HG02642 (cell line): ENCODE data around the gene KDF1.

Experiments
- ATAC-seq: cut with Tn5 transposase; IDR thresholded peaks from one replicate; pipeline ENCODE4 v1.9.1; 2021; ENCODE audit warnings: mild to moderate bottlenecking; ENCODE audit not compliant: unreplicated experiment, poor library complexity

The KDF1 gene, protein sequence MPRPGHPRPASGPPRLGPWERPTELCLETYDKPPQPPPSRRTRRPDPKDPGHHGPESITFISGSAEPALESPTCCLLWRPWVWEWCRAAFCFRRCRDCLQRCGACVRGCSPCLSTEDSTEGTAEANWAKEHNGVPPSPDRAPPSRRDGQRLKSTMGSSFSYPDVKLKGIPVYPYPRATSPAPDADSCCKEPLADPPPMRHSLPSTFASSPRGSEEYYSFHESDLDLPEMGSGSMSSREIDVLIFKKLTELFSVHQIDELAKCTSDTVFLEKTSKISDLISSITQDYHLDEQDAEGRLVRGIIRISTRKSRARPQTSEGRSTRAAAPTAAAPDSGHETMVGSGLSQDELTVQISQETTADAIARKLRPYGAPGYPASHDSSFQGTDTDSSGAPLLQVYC

DNA sequence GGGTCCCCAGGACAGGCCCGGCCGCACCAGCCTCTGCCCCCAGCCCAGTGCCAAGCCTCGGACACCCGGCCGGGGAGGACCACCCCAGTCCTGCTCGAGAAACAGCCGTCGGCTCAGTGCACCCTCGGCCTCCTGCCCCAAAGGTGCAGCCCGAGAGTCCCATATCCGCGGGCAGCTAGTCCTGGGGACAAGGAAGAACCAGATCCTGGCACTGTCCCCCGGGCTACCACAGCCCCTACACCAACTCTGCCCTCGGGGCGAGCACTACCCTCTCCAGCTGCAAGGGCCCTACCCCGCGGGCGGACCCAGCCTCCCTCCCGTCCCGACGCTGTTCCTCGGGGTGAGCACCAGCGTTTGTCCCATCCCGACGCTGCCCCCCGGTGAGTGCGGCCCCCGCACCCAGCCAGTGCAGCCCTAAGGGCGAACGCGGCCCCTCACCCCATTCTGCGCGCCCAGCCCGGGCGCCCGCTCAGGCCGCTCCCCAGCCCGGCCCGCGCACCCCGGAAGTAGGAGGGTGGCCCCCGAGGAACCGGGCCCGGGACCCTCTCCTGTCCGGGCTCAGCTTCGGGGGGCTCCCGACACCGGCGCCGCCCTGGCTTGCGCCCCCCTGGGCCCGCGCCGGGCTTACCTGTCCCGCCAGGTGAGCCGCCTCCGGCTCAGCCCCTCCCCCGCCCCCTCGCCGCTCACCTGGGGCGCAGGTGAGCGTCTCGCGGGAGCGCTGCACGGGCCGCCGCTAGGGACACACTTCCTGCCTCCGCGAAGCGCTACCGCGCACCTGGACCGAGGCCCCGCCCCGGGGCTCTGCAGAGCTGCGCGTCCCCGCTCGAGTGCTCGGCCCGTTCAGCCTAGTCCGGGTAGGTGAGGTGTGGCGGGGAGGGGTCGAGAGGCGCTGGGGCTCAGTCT, at the start of gene KDF1:
KDF1 (minus strand) TSS at position 747 of the 903 bp plus-strand sequence. CDS start 8,088 bp downstream, outside the sequence.
- ATAC-seq: no peak

DNA sequence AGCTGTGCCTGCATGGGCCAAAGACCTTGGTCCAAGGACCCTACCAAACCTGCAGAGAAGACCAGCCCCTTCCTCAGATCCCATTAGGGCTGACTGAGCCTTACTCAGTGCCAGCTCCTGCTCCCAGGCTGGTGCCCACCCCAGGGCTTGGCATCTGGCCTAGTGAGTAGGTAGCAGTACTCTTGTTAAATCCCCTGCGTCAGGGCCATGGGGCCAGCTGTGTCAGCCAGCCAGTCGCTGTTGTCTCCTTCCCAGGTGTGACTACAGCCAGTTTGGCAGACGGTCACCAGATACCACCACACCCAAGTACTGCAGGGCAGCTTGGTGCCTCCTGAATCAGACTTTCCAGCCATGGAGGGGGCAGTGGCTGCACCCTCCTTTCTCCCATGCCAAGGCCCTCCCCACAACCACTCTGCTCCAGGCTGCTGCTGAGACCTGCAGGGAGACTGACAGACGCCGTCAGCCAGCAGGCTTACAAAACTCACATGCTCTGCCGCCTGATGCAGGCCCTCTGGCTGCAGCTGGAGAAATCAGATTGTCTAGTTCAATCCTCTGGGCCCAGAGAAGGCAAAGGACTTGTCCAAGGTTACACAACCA, 49.4 kb upstream of the KDF1 start:
- no peak for ATAC-seq

DNA sequence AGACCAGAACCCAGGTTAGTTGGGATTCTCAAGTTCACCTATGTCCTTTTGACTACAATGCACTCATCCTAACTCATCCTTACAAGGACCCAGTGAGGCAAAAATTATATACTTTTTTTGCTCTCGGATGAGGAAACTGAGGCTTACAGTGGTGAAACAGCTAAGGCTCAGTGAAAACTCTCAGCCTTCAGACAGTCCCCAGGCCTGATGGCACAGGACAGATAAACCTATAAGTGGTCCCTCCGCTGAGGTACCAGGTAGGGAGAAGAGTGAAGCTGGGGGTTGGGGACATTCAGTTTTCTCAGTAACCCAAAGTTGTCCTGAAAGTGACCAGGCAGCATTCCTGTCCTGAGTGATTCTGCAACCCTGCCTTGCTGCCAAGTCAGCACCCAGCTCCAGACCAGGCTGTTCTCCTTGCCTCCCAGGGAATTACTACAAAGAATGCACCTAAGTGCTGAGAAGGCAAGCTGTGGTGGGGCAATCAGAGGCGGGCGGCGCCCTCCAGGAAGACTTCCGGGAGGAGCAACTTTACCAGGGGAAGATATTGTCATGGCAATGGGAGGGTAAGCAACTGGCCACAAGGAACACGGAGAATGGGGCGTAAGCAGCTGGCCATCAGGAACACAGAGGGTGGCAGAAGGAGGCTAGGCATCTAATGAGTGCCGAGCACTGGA, 47.8 kb upstream of the KDF1 start:
- no peak for ATAC-seq

DNA sequence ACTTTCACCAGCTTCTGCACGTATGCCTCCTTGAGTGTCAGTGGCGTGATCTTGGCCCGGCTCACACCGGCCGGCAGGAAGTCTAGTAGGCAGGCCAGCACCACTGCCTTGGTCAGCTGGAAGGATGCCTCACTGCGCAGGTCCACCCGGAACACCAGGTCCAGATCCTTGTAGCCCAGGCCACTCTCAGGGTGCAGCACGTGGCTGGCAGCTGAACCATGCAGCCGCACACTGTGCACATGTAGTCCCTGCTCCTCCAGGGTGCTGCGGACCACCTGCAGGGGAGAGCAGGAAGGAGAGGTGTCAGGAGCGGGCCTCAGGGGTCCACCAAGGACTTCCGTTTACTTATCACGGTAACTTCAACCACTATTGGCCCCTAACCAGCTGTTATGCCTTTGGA, 46.4 kb upstream of the KDF1 start:
- ATAC-seq: no peak

DNA sequence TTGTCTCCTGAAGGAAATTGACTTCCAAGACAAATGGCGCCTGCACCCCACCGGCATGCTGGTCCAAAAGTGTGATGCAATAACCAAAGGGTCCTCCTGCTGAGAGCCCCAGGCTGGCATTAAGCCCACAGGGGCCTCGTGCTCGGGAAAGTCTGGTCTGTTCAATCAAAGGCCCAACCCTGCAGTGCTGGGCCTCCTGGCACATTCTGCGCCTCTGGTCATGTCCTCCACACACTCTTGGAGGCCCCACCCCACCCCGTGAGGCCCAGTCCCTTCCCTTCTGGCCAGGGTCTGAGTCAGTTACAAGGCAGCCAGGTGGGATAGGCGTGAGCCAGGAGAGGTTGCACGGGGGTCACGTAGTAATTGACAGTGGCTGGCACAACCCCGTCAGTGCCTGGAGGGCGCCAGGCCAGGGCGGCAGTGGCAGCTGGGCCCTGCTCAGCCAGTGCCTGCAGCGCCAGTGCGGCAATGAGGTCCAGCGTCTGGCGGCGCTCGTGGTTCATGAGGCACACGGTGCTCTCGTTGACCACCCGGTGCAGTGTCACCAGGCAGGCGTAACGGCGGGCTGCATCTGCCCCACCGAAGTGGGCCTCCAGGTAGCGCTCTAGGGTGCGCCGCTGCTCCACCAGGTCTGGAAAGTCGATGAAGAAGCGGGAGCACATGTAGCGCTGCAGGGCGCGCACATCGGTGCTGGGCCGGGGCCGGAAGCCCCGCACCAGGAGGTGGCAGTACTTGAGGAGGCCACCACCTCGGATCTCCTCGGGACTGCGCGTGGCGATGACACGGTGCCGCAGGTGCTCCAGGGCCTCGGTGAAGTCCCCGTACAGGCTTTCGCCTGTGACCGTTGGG, 45.6 kb upstream of the KDF1 start:
- ATAC-seq: no peak

DNA sequence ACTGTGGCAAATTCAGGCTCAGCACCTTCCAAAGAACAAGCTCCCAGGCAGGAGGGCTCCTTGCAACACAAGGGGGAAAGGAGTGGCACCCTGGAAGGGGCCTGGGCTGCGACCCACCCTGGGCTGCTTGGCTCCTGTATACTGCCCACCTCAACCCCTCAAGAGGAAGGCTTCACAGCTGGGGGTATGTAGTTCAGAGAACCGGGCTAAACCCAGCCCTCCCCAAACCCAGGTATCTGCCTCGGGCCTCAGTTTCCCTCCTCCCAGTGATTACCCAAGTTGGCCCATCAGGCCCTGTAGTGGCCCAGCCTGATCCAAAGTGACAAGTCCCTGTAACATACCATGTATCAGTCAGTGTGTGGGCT, 44.9 kb upstream of the KDF1 start:
- no peak for ATAC-seq

DNA sequence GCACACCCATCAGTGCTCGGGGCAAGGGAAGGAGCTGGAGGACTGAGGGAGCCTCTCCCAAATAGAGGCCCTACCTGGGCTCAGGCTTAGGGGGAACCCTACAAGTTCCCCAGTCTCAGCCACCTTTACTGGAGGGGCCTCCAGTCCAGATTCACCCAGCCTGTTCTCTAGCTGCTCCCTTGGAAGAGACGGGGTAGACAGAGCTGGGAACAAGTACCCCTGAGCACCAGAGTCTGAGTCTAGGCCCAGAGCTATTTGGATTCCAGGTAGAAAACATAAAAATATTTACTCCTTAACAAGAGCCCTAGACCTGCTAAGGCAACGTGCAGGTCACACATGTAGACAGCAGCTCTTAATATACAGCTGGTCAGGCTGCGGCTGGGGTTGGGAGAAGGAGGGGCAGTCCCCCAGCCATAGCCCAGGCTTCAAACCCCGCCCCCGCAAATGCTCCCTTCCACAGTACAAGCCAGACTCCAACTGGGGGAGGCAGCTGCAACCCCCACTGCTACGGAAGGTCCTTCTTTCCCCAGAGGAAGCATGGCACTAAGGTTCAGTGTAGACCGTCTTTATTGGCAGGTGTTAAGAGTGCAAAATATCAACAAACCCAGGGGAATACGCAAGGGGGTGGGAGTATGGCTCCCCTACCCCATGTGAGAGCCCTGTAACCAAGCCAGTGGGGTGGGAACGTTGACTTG, 44.4 kb upstream of the KDF1 start:
- ATAC-seq: no peak

DNA sequence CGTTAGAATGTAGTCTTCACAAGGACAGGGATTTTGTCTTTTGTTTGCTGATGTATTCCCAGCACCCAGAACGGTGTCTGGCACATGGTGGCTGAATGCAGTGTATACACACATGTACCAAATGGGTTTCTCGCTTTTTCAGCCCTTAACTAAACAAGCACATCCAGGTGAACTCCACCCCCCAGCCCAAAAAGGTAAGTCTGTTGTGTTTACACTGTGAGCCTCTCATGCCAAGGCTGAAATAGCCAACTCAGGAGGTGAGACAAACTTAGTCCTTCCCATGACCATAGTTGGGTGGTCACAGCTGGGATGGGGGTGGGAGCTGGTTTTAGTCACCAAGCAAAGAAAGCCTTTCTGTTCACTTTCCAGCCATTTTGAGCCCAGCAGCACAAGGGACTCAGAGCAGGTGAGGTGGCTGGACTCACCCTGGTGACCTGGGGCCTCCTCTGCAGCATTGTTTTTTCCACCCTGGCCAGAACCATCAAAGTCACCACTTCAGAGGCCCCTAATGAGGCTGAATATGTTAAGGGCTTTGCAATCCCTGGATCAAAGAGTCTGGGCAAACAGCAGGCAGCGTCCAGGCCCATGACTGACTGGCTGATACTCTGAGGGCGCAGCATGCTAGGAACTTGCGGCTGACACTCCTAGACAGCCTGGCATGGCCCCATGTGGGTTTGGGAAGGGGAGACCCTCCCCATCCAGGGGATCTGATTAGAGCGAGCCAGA, 43.6 kb upstream of the KDF1 start:
- no peak for ATAC-seq

DNA sequence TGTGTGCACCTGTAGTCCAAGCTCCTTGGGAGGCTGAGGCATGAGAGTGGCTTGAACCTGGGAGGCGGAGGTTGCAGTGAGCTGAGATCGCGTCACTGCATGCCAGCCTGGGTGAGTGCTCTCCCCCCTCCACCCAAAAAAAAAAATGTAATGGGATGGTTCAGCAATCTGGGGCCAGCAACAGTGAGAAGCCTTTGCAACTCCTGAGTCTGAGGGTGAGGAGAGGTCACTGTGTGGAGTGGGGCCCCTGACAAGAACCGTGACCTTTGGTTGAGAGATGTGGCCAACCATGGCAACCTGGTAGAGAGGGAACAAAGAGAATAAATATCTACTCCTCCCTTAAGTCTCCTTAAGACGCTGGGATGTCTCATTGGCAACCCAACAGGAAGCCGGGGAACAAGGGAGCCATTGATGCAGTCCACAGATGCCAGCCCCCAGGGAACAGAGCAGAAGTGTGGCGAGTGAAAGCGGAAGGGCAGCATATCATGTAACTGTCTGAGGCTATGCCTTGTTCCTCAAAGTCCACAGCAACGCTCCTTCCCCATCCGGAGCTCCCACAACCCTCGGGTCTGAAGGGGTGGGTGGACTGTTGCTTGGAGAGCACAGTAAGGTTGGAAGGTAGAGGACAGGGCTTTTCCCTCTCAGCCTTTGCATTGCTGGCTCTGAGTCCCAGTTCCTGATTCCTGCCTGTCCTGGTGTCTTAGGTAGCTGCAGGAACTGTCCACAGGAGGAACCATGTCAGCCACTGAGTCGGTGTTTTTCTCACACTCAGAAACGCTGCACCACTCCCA, 41.5 kb upstream of the KDF1 start:
- no peak for ATAC-seq

DNA sequence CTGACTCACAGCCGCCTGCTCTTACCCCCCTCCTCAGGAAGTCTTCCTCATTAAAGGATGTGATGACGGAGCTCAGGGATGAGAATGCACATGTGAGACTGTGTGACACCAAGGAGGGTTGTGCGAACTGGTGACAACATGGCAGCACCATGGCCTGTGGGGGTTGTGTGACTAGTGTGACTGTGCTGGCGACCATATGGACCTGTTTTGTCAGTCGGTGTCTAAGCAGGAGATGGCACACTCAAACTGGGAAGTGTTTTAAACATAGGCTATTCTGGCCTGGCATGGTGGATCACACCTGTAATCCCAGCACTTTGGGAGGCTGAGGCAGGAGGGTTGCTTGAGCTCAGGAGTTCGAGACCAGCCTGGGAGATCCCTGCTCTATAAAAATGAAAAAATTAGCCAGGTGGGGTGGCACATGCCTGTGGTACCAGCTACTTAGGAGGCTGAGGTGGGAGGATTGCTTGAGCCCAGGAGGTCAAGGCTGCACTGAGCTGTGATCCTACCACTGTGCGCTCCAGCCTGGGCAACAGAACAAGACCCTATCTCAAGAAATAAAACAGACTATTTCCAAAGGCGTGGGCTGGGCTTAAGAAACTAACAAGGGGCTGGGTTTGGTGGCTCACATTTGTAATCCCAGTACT, 40.7 kb upstream of the KDF1 start:
- no peak for ATAC-seq

DNA sequence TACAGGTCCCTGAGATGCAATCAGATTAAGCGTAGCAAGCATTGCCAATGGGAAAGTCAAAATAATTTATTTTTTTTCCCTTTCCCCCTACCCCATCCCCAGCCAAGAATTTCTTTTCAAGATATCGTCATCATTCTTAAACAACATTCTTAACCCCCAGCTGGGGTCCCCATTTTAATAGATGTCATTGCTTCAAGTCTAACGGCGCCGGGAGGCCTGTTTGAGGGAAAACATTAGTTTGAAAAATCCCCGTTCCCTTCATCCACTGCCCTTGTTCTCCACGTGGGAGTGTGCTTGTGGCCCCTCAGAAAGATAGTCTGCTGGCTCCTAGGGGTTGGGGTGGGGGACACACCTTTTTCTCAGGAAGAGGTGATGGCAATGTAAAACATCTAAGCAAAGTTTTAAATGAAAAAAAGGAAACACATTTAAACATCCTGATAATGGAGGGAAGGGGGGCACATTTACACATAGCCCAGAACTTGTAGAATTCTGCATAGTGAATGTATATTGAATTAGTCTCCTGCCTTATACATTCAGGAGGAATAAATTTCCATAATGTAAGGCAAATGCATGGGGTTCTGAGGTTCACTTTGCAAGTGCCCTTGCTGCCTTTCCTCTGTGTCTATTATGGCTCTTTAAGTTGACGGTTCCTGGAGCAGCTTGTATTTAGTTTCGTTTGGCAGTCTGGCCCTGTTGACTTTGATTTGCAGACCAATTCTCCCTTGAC, 40.0 kb upstream of the KDF1 start:
- ATAC-seq: no peak

DNA sequence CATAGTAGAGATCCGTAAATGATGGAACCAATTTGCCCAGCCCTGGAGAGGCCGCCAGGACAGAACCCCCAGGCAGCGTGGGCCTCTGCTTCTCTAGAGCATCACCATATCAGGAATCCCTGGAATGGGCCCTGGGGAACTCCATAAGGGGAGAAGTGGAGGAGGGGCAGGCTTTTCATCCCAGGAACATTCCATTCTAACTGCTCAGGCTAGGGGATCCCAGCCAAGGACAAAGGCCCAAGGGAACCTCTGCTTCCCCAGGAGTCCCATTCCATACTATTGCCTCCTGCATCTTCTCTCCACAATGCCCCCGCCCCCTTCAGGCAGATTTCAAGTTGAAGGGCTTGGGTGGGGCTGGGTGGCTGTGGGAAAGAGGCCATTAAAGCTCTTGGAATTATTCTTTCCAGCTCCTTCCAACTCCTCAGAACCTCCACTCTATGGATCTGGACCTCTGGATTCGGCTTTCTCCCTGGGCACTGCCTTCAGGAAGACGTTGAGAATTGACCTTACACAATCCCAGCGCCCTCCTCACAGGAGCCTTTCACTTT, 39.2 kb upstream of the KDF1 start:
- ATAC-seq: no peak

DNA sequence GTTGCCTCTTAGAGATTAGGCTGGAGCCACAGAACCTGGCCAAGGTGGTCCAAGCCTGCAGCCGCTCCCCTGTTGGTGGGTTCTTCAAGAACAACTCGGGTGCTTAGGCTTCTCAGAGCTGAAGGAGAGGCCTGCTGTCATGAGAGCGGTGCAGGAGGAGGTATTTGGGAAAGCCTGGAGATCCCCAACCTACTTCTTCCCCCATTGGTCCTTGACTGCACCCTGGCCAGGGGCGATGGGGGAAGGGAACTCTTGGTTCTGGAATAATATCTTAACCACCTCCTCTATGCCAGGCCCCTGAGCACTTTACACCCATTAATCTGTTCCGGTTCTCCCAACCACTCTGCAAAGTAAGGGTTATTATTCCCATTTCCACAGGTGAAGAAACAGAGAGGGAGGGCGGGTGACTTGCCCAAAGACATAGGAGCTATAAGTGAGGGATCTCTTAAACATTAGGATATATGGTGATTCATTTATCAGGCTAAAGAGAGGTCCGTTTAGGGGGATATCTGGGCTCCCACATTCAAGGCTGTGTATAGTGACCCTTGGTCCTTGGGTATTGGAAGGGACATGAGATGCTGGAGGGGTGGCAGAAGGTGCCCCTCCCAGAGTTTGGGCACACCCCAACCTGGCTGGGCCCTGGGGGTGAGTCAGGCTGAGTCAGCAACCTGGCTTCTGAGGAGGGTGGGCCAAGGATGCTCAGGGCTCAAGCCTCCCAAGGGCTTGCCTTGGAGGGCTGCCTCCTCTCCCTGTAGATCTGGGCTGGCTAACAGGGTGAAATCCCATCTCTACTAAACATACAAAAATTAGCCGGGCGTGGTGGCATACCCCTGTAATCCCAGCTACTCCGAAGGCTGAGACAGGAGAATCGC, 38.4 kb upstream of the KDF1 start:
- ATAC-seq: no peak

DNA sequence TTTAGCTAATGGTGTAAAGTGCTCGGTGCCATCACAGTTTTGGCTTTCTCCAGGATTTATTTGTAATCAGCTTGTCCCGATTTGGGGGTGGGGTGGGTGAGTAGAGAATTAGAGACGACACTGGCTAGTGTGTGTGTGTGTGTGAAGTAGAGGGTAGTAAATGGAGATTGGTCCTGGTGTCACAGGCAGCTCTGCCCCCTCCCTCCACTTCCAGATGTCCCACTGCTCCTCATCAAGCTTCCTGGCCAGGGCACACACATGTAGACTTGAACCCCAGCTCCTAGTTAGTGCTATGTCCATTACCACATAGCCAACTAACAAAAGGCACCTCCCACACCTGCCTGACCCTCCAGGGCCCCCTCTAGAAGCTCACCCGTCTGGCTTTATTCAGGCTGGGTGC, 36.4 kb upstream of the KDF1 start:
- no peak for ATAC-seq

DNA sequence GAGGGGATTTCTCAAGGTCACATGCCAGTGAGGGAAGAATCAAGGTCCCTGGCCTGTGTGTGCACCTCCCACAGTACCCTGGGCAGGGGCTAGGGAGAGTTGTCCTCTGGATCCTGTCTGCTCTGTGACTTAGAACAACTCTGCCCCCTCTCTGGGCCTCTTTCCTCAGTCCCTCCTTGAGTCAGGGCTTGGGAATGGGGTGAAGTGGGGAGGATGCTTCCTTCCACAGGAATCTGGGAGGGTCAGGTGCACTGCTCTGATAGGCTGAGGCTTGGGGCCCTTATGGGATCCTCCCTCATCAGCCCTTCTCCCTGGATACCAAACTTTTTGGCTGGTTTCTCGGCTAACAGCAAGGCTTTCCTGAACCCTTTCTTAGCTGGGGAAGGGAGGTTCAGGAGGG, 35.8 kb upstream of the KDF1 start:
- no peak for ATAC-seq
